Measurements from ENCODE around the gene SMURF2. TPM values are rescaled to one million over a fixed set of nuclear protein-coding genes. Genes with fewer than 3 reads are reported as not detected.

The SMURF2 gene
- polyA plus RNA-seq, 1 of the 3 experiments (the other 2 are of a cell fraction) = 36.6 TPM

GRCh38 chr17:64635647-64636305 is 26.3 kb downstream of the SMURF2 start:
- peaks cover 0 to 4% of the 10 kb centered on the region in 2 experiments; a peak in 1 of 4 replicates for H3K4me1 ChIP-seq (ENCODE audit: control insufficient read depth in 1 of 2, insufficient read depth in 2 of 2, low read depth in 1 of 2, low read length in 1 of 2)

More at GRCh38 chr17:64635647-64636305, 26.3 kb downstream of the SMURF2 start:
- peak overlapping the region; percentile 0; the same call in 1 of the 2 replicates for H3K4me2 ChIP-seq
- H3K9ac ChIP-seq = peak overlapping the region; percentile 12; the same call in 1 of the 2 replicates
- H3K27me3 ChIP-seq (ENCODE audit: insufficient read depth) = no peaks in the 10 kb centered on the region
- H3K27ac ChIP-seq (ENCODE audit: low read depth in 2 of 2, low read length in 1 of 2) = peak overlapping the region in 1 of 2 experiments; percentile 95; a peak in 2 of 4 replicates
- peaks cover 77% of the 10 kb centered on the region for H3F3A ChIP-seq (replicated peaks; ENCODE audit: insufficient read depth)
- H4K20me1 ChIP-seq (ENCODE audit: insufficient read depth) = peaks cover 98% of the 10 kb centered on the region
- no peaks in the 10 kb centered on the region for H3K9me2 ChIP-seq
- no peak for DNase-seq
- H3K79me2 ChIP-seq (ENCODE audit: insufficient read depth) = peaks cover 98% of the 10 kb centered on the region
- POLR2A ChIA-PET = interaction anchor here (0.6 kb wide), 1 partner anchor 9 kb away, joined by 3 read pairs; no protein-coding TSS in a partner anchor
- H2AFZ ChIP-seq (ENCODE audit: low read depth) = no peak overlapping the region
- TF ChIP-seq EP300 (IDR thresholded peaks at IDR 0.05; ENCODE audit: borderline replicate concordance in 1 of 2, low read depth in 1 of 2, low read length in 1 of 2) (peak; percentile 4 to 73; a peak in 2 of 4 replicates), FOXM1 (IDR thresholded peaks at IDR 0.05; ENCODE audit: low read depth) (0 out of 2 replicates have a peak, but pooled peaks have one; percentile 38), PBX3 (IDR thresholded peaks at IDR 0.05) (peak; percentile 79; the same call in 1 of the 2 replicates), NRF1 (IDR thresholded peaks at IDR 0.05; ENCODE audit: low read depth, low read length) (no peak), NFIC (IDR thresholded peaks at IDR 0.05; ENCODE audit: borderline replicate concordance) (peak; percentile 70), FOSL2 (IDR thresholded peaks at IDR 0.05; ENCODE audit: borderline replicate concordance, low read depth) (peak; percentile 90), ZBTB33 (IDR thresholded peaks at IDR 0.05; ENCODE audit: borderline replicate concordance, low read depth) (peak; percentile 56; the same call in 1 of the 2 replicates), MAX (IDR thresholded peaks at IDR 0.05; ENCODE audit: low read depth) (0 out of 2 replicates have a peak, but pooled peaks have one; percentile 41), YY1 (IDR thresholded peaks at IDR 0.05; ENCODE audit: low read depth) (no peak; the same call in 1 of the 2 replicates), RXRA (IDR thresholded peaks at IDR 0.05; ENCODE audit: borderline replicate concordance, low read depth) (peak; percentile 32; the same call in 1 of the 2 replicates), TCF12 (IDR thresholded peaks at IDR 0.05) (peak; percentile 95), POLR2AphosphoS5 (IDR thresholded peaks at IDR 0.05; ENCODE audit: low read depth, low read length) (peak; percentile 45; the same call in 1 of the 2 replicates), JUND (IDR thresholded peaks at IDR 0.05) (peak; percentile 87), TEAD4 (IDR thresholded peaks at IDR 0.05; ENCODE audit: borderline replicate concordance, insufficient read depth) (peak; percentile 59; the same call in 1 of the 2 replicates), RFX5 (IDR thresholded peaks at IDR 0.05; ENCODE audit: low read length) (no peak)
- H3K4me3 ChIP-seq (ENCODE audit: low read depth in 2 of 2, low read length in 1 of 2) = no peak overlapping the region
- CTCF ChIA-PET = interaction anchor here (1.2 to 2.2 kb wide), 2 partner anchors 13 to 14 kb away, joined by 5 to 6 read pairs; no protein-coding TSS in a partner anchor
- 12% methylated on average over 1 of the region's 1 CpG for WGBS (ENCODE audit: low lambda C conversion rate)
- no peaks in the 10 kb centered on the region for H3K9me3 ChIP-seq
- H3K36me3 ChIP-seq (replicated peaks in 1 of 2; ENCODE audit: control insufficient read depth in 1 of 2, insufficient read depth in 2 of 2, low read length in 1 of 2) = peaks cover 0 to 67% of the 10 kb centered on the region in 2 experiments
